Measurements from ENCODE around the gene ALMS1.

The ALMS1 gene

DNA sequence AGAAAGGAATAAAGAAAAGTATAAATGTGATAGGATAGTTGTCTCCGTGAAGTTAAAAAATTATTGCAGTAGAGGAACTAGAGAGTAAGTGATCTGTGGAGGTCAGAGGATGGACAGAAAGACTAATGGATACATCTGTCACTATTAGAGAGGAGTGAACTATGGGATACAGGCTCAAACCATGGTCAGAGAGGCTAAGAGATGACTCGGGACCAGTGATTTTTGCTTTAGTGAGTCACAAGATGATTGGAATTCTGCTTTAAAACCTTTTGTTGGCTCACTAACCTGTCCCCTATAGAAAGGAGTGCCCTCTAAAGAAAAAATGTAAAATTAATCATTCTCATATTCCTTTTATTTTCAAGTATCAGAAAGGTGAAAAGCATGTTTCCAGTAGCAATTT is 30.3 kb downstream of the ALMS1 start:
- Histone ChIP-seq H4K20me1 (ENCODE audit: low read depth, low read length) (peaks cover 8% of the 10 kb centered on the region; the same call in 1 of the 2 replicates), H3K36me3 (ENCODE audit: low read length) (0 out of 2 replicates have a peak, but pooled peaks cover 3% of the 10 kb centered on the region), H3K9ac (ENCODE audit: low read length) (no peak overlapping the region), H3K27me3 (ENCODE audit: low read length) (no peaks in the 10 kb centered on the region), H3K27ac (ENCODE audit: low read depth, low read length) (no peak overlapping the region), H2AFZ (ENCODE audit: low read depth, low read length, severe bottlenecking) (no peak overlapping the region), H3F3A (ENCODE audit: insufficient read depth) (no peaks in the 10 kb centered on the region), H3K79me2 (ENCODE audit: insufficient read depth, low read length) (peaks cover 7% of the 10 kb centered on the region; the same call in 1 of the 2 replicates), H3K9me3 (ENCODE audit: insufficient read depth, low read length) (no peaks in the 10 kb centered on the region), H3K4me3 (ENCODE audit: insufficient read depth, low read length, poor library complexity, severe bottlenecking) (no peak overlapping the region), H3K9me2 (replicated peaks; ENCODE audit: insufficient read depth, low read length) (no peaks in the 10 kb centered on the region), H3K4me2 (ENCODE audit: low read depth, low read length, poor library complexity, severe bottlenecking) (no peak overlapping the region)
- TF ChIP-seq, protein P1, sequence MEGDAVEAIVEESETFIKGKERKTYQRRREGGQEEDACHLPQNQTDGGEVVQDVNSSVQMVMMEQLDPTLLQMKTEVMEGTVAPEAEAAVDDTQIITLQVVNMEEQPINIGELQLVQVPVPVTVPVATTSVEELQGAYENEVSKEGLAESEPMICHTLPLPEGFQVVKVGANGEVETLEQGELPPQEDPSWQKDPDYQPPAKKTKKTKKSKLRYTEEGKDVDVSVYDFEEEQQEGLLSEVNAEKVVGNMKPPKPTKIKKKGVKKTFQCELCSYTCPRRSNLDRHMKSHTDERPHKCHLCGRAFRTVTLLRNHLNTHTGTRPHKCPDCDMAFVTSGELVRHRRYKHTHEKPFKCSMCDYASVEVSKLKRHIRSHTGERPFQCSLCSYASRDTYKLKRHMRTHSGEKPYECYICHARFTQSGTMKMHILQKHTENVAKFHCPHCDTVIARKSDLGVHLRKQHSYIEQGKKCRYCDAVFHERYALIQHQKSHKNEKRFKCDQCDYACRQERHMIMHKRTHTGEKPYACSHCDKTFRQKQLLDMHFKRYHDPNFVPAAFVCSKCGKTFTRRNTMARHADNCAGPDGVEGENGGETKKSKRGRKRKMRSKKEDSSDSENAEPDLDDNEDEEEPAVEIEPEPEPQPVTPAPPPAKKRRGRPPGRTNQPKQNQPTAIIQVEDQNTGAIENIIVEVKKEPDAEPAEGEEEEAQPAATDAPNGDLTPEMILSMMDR (IDR thresholded peaks at IDR 0.05; ENCODE audit: insufficient read depth, low read length, poor library complexity, severe bottlenecking), result no peak
- no peak for TF ChIP-seq EZH2phosphoT487 (conservative IDR thresholded peaks at IDR 0.05; ENCODE audit: low read length)

DNA sequence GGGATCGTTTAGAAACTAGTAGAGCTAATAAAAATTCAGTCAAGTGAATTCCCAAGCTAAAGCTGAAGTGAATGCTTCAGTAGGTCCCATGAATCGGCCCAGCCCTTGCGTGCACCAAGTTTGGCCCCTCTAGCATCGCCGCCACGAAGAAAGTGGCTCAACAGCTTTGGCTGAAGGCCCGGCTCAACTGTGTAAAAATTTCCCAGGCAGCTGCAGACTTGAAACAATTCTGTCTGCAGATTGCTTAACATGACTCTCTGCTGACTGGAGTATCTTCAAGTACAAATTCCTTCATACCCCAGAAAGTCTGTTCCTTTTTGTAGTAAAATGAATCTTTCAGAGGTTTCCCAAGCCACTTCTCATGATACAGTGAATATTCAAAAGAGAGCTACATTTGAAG is 32.7 kb downstream of the ALMS1 start:
- peaks cover 8% of the 10 kb centered on the region; the same call in 1 of the 2 replicates for H4K20me1 ChIP-seq (ENCODE audit: low read depth, low read length)
- H3K79me2 ChIP-seq (ENCODE audit: insufficient read depth, low read length), result peaks cover 6% of the 10 kb centered on the region; the same call in 1 of the 2 replicates
- TF ChIP-seq EZH2phosphoT487 (conservative IDR thresholded peaks at IDR 0.05; ENCODE audit: low read length), result no peak
- TF ChIP-seq, protein P1 (IDR thresholded peaks at IDR 0.05; ENCODE audit: insufficient read depth, low read length, poor library complexity, severe bottlenecking), result no peak
- H3K27me3 ChIP-seq (ENCODE audit: low read length), result no peaks in the 10 kb centered on the region
- no peaks in the 10 kb centered on the region for H3F3A ChIP-seq (ENCODE audit: insufficient read depth)
- H3K9me3 ChIP-seq (ENCODE audit: insufficient read depth, low read length), result no peaks in the 10 kb centered on the region
- 0 out of 2 replicates have a peak, but pooled peaks cover 3% of the 10 kb centered on the region for H3K36me3 ChIP-seq (ENCODE audit: low read length)
- H3K4me2 ChIP-seq (ENCODE audit: low read depth, low read length, poor library complexity, severe bottlenecking), result no peak overlapping the region
- no peak overlapping the region for H3K27ac ChIP-seq (ENCODE audit: low read depth, low read length)
- H3K4me3 ChIP-seq (ENCODE audit: insufficient read depth, low read length, poor library complexity, severe bottlenecking), result no peak overlapping the region
- H3K9me2 ChIP-seq (replicated peaks; ENCODE audit: insufficient read depth, low read length), result no peaks in the 10 kb centered on the region
- H3K9ac ChIP-seq (ENCODE audit: low read length), result no peak overlapping the region
- H2AFZ ChIP-seq (ENCODE audit: low read depth, low read length, severe bottlenecking), result no peak overlapping the region

DNA sequence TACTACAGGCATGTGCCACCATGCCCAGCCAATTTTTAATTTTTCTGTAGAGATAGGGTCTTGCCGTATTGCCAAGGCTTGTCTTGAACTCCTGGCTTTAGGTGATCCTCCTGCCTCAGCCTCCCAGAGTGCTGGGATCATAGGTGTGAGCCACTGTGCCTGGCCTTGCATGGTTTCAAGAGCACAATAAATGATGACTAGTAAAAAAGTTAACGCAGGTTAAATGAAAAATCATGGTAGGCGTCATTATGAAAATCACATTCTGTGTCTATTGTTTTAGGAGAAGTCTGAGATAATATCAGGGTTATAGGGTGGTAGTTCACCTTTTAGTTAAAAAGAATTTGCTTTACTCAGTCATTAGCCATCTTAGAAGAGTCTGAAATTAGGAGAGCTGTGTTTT is 38.3 kb downstream of the ALMS1 start:
- Histone ChIP-seq H3K36me3 (ENCODE audit: low read length) (0 out of 2 replicates have a peak, but pooled peaks cover 3% of the 10 kb centered on the region), H3K9me2 (replicated peaks; ENCODE audit: insufficient read depth, low read length) (no peaks in the 10 kb centered on the region), H3K9ac (ENCODE audit: low read length) (no peak overlapping the region), H3K79me2 (ENCODE audit: insufficient read depth, low read length) (no peaks in the 10 kb centered on the region), H3K9me3 (ENCODE audit: insufficient read depth, low read length) (no peaks in the 10 kb centered on the region), H3K27ac (ENCODE audit: low read depth, low read length) (no peak overlapping the region), H4K20me1 (ENCODE audit: low read depth, low read length) (no peaks in the 10 kb centered on the region), H3K27me3 (ENCODE audit: low read length) (no peaks in the 10 kb centered on the region), H2AFZ (ENCODE audit: low read depth, low read length, severe bottlenecking) (no peak overlapping the region), H3F3A (ENCODE audit: insufficient read depth) (no peaks in the 10 kb centered on the region), H3K4me2 (ENCODE audit: low read depth, low read length, poor library complexity, severe bottlenecking) (no peak overlapping the region), H3K4me3 (ENCODE audit: insufficient read depth, low read length, poor library complexity, severe bottlenecking) (no peak overlapping the region)
- TF ChIP-seq, protein P1 (IDR thresholded peaks at IDR 0.05; ENCODE audit: insufficient read depth, low read length, poor library complexity, severe bottlenecking), result no peak
- TF ChIP-seq EZH2phosphoT487 (conservative IDR thresholded peaks at IDR 0.05; ENCODE audit: low read length), result no peak
